Fibroblast of lung (primary cell): ENCODE measurements around the gene RPL36A.

Experiments used
- EZH2 ChIP-seq: IDR thresholded peaks from 2 replicates; pipeline ENCODE4 v1.5.1; 2012; ENCODE audit warnings: low read length, control low read depth, mild to moderate bottlenecking; ENCODE audit errors: missing control alignments
- TF ChIP-seq, protein P1 (sequence below), 2 donors: IDR thresholded peaks in 1 of 2; conservative IDR thresholded peaks in 1 of 2; 1 replicate in 1 of 2; 2 replicates in 1 of 2; pipeline ENCODE4 v1.5.1; 2011 to 2012; ENCODE audit warnings: low read length in 2 of 2, control low read depth in 1 of 2, inconsistent platforms in 1 of 2, low read depth in 1 of 2, mild to moderate bottlenecking in 1 of 2

DNA sequence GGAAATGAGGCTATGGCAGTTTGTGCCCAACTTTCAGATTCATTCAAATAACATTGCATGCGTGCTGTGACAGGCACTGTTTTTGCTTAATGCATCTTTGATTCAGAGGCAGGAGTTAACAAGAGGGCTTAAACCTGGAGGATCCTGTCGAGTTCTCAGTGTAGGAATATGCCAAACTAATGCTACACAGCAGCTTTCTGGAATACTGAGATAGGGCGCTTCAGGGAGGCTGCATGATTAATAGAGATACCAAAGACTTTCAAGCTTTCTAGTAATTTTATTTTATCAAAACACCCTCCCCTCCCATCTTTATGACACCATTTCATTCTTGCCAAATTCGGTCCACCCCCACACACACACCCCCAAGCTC is 41.6 kb upstream of the RPL36A start:
- TF ChIP-seq, protein P1, sequence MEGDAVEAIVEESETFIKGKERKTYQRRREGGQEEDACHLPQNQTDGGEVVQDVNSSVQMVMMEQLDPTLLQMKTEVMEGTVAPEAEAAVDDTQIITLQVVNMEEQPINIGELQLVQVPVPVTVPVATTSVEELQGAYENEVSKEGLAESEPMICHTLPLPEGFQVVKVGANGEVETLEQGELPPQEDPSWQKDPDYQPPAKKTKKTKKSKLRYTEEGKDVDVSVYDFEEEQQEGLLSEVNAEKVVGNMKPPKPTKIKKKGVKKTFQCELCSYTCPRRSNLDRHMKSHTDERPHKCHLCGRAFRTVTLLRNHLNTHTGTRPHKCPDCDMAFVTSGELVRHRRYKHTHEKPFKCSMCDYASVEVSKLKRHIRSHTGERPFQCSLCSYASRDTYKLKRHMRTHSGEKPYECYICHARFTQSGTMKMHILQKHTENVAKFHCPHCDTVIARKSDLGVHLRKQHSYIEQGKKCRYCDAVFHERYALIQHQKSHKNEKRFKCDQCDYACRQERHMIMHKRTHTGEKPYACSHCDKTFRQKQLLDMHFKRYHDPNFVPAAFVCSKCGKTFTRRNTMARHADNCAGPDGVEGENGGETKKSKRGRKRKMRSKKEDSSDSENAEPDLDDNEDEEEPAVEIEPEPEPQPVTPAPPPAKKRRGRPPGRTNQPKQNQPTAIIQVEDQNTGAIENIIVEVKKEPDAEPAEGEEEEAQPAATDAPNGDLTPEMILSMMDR (conservative IDR thresholded peaks at IDR 0.05 in 1 of 2, IDR thresholded peaks at IDR 0.05 in 1 of 2; ENCODE audit: low read depth in 1 of 2, low read length in 2 of 2), result no peak
- no peak for TF ChIP-seq EZH2
